Suprapubic skin (tissue), 4 donors: ENCODE results near the gene TMCO4. TPM values are rescaled to one million over a fixed set of nuclear protein-coding genes. Genes with fewer than 3 reads are reported as not detected.

Experiments used
- DNase-seq, 2 donors: peaks; one replicate each; pipeline ENCODE4 v3.0.0-alpha.2; 2019; ENCODE audit warnings: low spot score in 2 of 2
- H3K27ac ChIP-seq: fragments of 200-600 bp; sonication (generic); one replicate; pipeline ENCODE4 v1.5.1; 2019
- H3K27me3 ChIP-seq: fragments of 200-600 bp; sonication (generic); one replicate; pipeline ENCODE4 v1.5.1; 2019
- H3K36me3 ChIP-seq: fragments of 200-600 bp; sonication (generic); one replicate; pipeline ENCODE4 v1.5.1; 2019
- H3K4me1 ChIP-seq: fragments of 200-600 bp; sonication (generic); one replicate; pipeline ENCODE4 v1.5.1; 2019
- H3K4me3 ChIP-seq: fragments of 200-600 bp; sonication (generic); one replicate; pipeline ENCODE4 v1.5.1; 2019; ENCODE audit warnings: mild to moderate bottlenecking
- H3K9me3 ChIP-seq: fragments of 200-600 bp; sonication (generic); one replicate; pipeline ENCODE4 v1.5.1; 2019
- CTCF ChIP-seq, 2 donors: fragments of 200-600 bp in 1 of 2; fragments of 450-650 bp in 1 of 2; sonication (generic) in 1 of 2; IDR thresholded peaks; one replicate each; pipeline ENCODE4 v1.5.1; 2016 to 2019; ENCODE audit warnings: antibody characterized with exemption in 2 of 2, mild to moderate bottlenecking in 1 of 2, moderate library complexity in 1 of 2
- EP300 ChIP-seq: sonication (generic); formaldehyde crosslinking; IDR thresholded peaks from one replicate; pipeline ENCODE4 v1.6.1; 2017; ENCODE audit warnings: antibody characterized with exemption
- POLR2A ChIP-seq, 2 donors: fragments of 450-650 bp; IDR thresholded peaks; one replicate each; pipeline ENCODE4 v1.6.1; 2017; ENCODE audit warnings: antibody characterized with exemption in 2 of 2, mild to moderate bottlenecking in 2 of 2, moderate library complexity in 2 of 2
- POLR2AphosphoS5 ChIP-seq, 3 donors: sonication (generic); formaldehyde crosslinking; IDR thresholded peaks; one replicate each; pipeline ENCODE4 v1.6.1; 2017; ENCODE audit warnings: antibody characterized with exemption in 3 of 3
- WGBS: methylation state at CpG from one replicate; pipeline ENCODE4 v1.1.5; 2018; 5-methylcytosine and 5-hydroxymethylcytosine counted together
- total RNA-seq, 4 donors: library from RNA; depleted of rRNA; stranded (reverse); fragments of >200 nt; gene quantifications; one replicate each; pipeline ENCODE4 v1.1.0, GENCODE V29; 2016

Gene TMCO4
- total RNA-seq, 4 donors from 2014 or later = 11.6 to 23.8 (median 15.0) TPM

- H3K9me3 ChIP-seq = no peaks in the 10 kb centered on the region
These were observed 5.1 kb upstream of the TMCO4 start for GRCh38 chr1:19804831-19805251.

GRCh38 chr1:19802269-19802668 lies 2.6 kb upstream of the TMCO4 start:
- no peaks in the 10 kb centered on the region for H3K27me3 ChIP-seq
- WGBS = 65% methylated on average over 7 of the region's 7 CpGs

More at GRCh38 chr1:19804831-19805251, 5.1 kb upstream of the TMCO4 start:
- WGBS = 80% methylated on average over 6 of the region's 6 CpGs
- Histone ChIP-seq H3K27me3 (no peaks in the 10 kb centered on the region), H3K4me3 (no peak overlapping the region), H3K36me3 (no peaks in the 10 kb centered on the region), H3K4me1 (peaks cover 4% of the 10 kb centered on the region), H3K27ac (no peak overlapping the region)
- TF ChIP-seq EP300 (no peak), POLR2AphosphoS5 (IDR thresholded peaks at IDR 0.05) (no peak), POLR2A (IDR thresholded peaks at IDR 0.05) (no peak), CTCF (IDR thresholded peaks at IDR 0.05) (no peak)
- DNase-seq = no peak

GRCh38 chr1:19800076-19800804 lies 524 bp upstream of the TMCO4 start:
- Histone ChIP-seq H3K4me3 (peak overlapping the region; percentile 82), H3K9me3 (no peaks in the 10 kb centered on the region), H3K4me1 (peaks cover 17% of the 10 kb centered on the region), H3K27ac (peak overlapping the region; percentile 88), H3K36me3 (no peaks in the 10 kb centered on the region), H3K27me3 (no peaks in the 10 kb centered on the region)
- TF ChIP-seq CTCF (IDR thresholded peaks at IDR 0.05) (no peak), POLR2AphosphoS5 (IDR thresholded peaks at IDR 0.05) (no peak), EP300 (no peak), POLR2A (IDR thresholded peaks at IDR 0.05) (no peak)
- 20% methylated on average over 23 of the region's 33 CpGs for WGBS
- DNase-seq = peak; percentile 66 to 86

More at GRCh38 chr1:19802269-19802668, 2.6 kb upstream of the TMCO4 start:
- Histone ChIP-seq H3K9me3 (no peaks in the 10 kb centered on the region), H3K4me1 (peaks cover 17% of the 10 kb centered on the region), H3K4me3 (no peak overlapping the region), H3K36me3 (no peaks in the 10 kb centered on the region), H3K27ac (no peak overlapping the region)
- TF ChIP-seq POLR2AphosphoS5 (IDR thresholded peaks at IDR 0.05) (no peak), EP300 (no peak), POLR2A (IDR thresholded peaks at IDR 0.05) (no peak), CTCF (IDR thresholded peaks at IDR 0.05) (no peak)
- DNase-seq = no peak

GRCh38 chr1:19798486-19799229 lies 1.1 kb downstream of the TMCO4 start:
- Histone ChIP-seq H3K4me3 (peak overlapping the region; percentile 82), H3K9me3 (no peaks in the 10 kb centered on the region), H3K27me3 (no peaks in the 10 kb centered on the region), H3K4me1 (peaks cover 17% of the 10 kb centered on the region), H3K36me3 (peaks cover under 1% of the 10 kb centered on the region), H3K27ac (peak overlapping the region; percentile 88)
- 62% methylated on average over 6 of the region's 6 CpGs for WGBS
- no peak for DNase-seq
- TF ChIP-seq POLR2A (IDR thresholded peaks at IDR 0.05) (no peak), POLR2AphosphoS5 (IDR thresholded peaks at IDR 0.05) (no peak)

GRCh38 chr1:19797827-19798226 lies 1.9 kb downstream of the TMCO4 start:
- WGBS = 79% methylated on average over 5 of the region's 5 CpGs
- H3K9me3 ChIP-seq = no peaks in the 10 kb centered on the region
- H3K27ac ChIP-seq = no peak overlapping the region
- no peaks in the 10 kb centered on the region for H3K27me3 ChIP-seq
- no peak overlapping the region for H3K4me3 ChIP-seq
- no peak for DNase-seq
- peaks cover 17% of the 10 kb centered on the region for H3K4me1 ChIP-seq
- no peak for TF ChIP-seq POLR2A (IDR thresholded peaks at IDR 0.05)
- TF ChIP-seq POLR2AphosphoS5 (IDR thresholded peaks at IDR 0.05) = no peak
- TF ChIP-seq EP300 = no peak
- TF ChIP-seq CTCF (IDR thresholded peaks at IDR 0.05) = no peak
- H3K36me3 ChIP-seq = peaks cover 9% of the 10 kb centered on the region
